Thymus (tissue), 11 donors: ENCODE results near the gene RPL32. TPM values are rescaled to one million over a fixed set of nuclear protein-coding genes. Genes with fewer than 3 reads are reported as not detected.

ENCODE experiments used
- DNase-seq, 9 donors: peaks; one replicate each; pipeline ENCODE4 v3.0.0-alpha.2; 2013; ENCODE audit warnings: low spot score in 9 of 9, low read depth in 6 of 9, missing footprints in 1 of 9
- H3K27ac ChIP-seq, 2 donors: one replicate each; pipeline ENCODE4 v1.5.1; 2013; ENCODE audit warnings: control low read depth in 1 of 2, low read depth in 1 of 2, low read length in 1 of 2, mild to moderate bottlenecking in 1 of 2, moderate library complexity in 1 of 2
- H3K27me3 ChIP-seq, 2 donors: one replicate each; pipeline ENCODE4 v1.5.1; 2013; ENCODE audit warnings: low read length in 1 of 2; ENCODE audit not compliant: control insufficient read depth in 2 of 2, insufficient read depth in 1 of 2
- H3K36me3 ChIP-seq, 2 donors: one replicate each; pipeline ENCODE4 v1.5.1; 2013; ENCODE audit warnings: low read length in 1 of 2, mild to moderate bottlenecking in 1 of 2, moderate library complexity in 1 of 2; ENCODE audit not compliant: control insufficient read depth in 2 of 2, insufficient read depth in 2 of 2
- H3K4me1 ChIP-seq, 2 donors: one replicate each; pipeline ENCODE4 v1.5.1; 2013; ENCODE audit warnings: low read length in 2 of 2; ENCODE audit not compliant: control insufficient read depth in 2 of 2, insufficient read depth in 2 of 2
- H3K4me3 ChIP-seq, 2 donors: one replicate each; pipeline ENCODE4 v1.5.1; 2013; ENCODE audit warnings: low read length in 2 of 2, control low read depth in 1 of 2, mild to moderate bottlenecking in 1 of 2
- H3K9me3 ChIP-seq, 2 donors: one replicate each; pipeline ENCODE4 v1.5.1; 2013; ENCODE audit warnings: low read length in 1 of 2, mild to moderate bottlenecking in 1 of 2; ENCODE audit not compliant: control insufficient read depth in 2 of 2, insufficient read depth in 1 of 2
- WGBS: extraction: QIAGEN DNeasy Blood & Tissue Kit; methylation state at CpG from one replicate; pipeline ENCODE4 v1.1.7; 2013; 5-methylcytosine and 5-hydroxymethylcytosine counted together
- polyA plus RNA-seq: library from polyadenylated mRNA; stranded (reverse); fragments of 200-250 nt; gene quantifications from one replicate; pipeline ENCODE4 v1.2.3, GENCODE V29; 2013
- total RNA-seq: library from RNA; stranded (reverse); fragments of 120-200 nt; gene quantifications from one replicate; pipeline ENCODE4 v1.2.4, GENCODE V29; 2013
- donor health status: healthy.

The RPL32 gene
- total and polyA plus RNA-seq, 2 donors = 3,219 to 3,281 TPM

GRCh38 chr3:12799525-12800440 is 41.6 kb downstream of the RPL32 start:
- peaks cover 0 to 18% of the 10 kb centered on the region in 2 donors for H3K27me3 ChIP-seq
- H3K4me1 ChIP-seq = peaks cover 0 to 12% of the 10 kb centered on the region in 2 donors
- H3K27ac ChIP-seq = no peak overlapping the region
- H3K9me3 ChIP-seq = no peaks in the 10 kb centered on the region
- WGBS = 96% methylated on average over 7 of the region's 7 CpGs
- H3K4me3 ChIP-seq = no peak overlapping the region
- DNase-seq = no peak
- no peaks in the 10 kb centered on the region for H3K36me3 ChIP-seq

GRCh38 chr3:12798559-12799179 is 42.7 kb downstream of the RPL32 start:
- DNase-seq = no peak
- 91% methylated on average over 12 of the region's 12 CpGs for WGBS
- H3K4me3 ChIP-seq = no peak overlapping the region
- H3K27ac ChIP-seq = no peak overlapping the region
- H3K27me3 ChIP-seq = peaks cover 0 to 18% of the 10 kb centered on the region in 2 donors
- no peaks in the 10 kb centered on the region for H3K36me3 ChIP-seq
- peaks cover 0 to 12% of the 10 kb centered on the region in 2 donors for H3K4me1 ChIP-seq
- no peaks in the 10 kb centered on the region for H3K9me3 ChIP-seq

- Histone ChIP-seq H3K9me3 (no peaks in the 10 kb centered on the region), H3K36me3 (no peaks in the 10 kb centered on the region), H3K27me3 (peaks cover 0 to 18% of the 10 kb centered on the region in 2 donors), H3K27ac (no peak overlapping the region), H3K4me3 (no peak overlapping the region), H3K4me1 (peaks cover 0 to 12% of the 10 kb centered on the region in 2 donors)
- DNase-seq = no peak
- WGBS = 87% methylated on average over 8 of the region's 8 CpGs
Measured at GRCh38 chr3:12797892-12798558, 43.3 kb downstream of the RPL32 start.

GRCh38 chr3:12797124-12797891 is 44.1 kb downstream of the RPL32 start:
- H3K9me3 ChIP-seq = no peaks in the 10 kb centered on the region
- DNase-seq = no peak
- H3K4me3 ChIP-seq = peak overlapping the region; percentile 59 to 64
- H3K36me3 ChIP-seq = no peaks in the 10 kb centered on the region
- peaks cover 0 to 12% of the 10 kb centered on the region in 2 donors for H3K4me1 ChIP-seq
- H3K27me3 ChIP-seq = peaks cover 0 to 18% of the 10 kb centered on the region in 2 donors
- WGBS = 61% methylated on average over 17 of the region's 17 CpGs
- H3K27ac ChIP-seq = no peak overlapping the region

- Histone ChIP-seq H3K36me3 (no peaks in the 10 kb centered on the region), H3K4me3 (peak within 1 kb of the TSS; percentile 59 to 64), H3K4me1 (peaks cover 0 to 12% of the 10 kb centered on the region in 2 donors), H3K27ac (no peak within 1 kb of the TSS), H3K9me3 (no peaks in the 10 kb centered on the region), H3K27me3 (peaks cover 0 to 18% of the 10 kb centered on the region in 2 donors)
- 8% methylated on average over 61 of the region's 61 CpGs for WGBS
- DNase-seq = peak in 5 of 9 donors; percentile 26 to 60 (median 36)
Measured at GRCh38 chr3:12796171-12797123, 44.9 kb downstream of the RPL32 start, which contains the start of gene CAND2. Gene CAND2 (plus strand): TSS chr3:12796680. CDS start chr3:12796721, 41 bp downstream.

- H3K27ac ChIP-seq = no peak overlapping the region
- H3K4me3 ChIP-seq = no peak overlapping the region
- H3K9me3 ChIP-seq = no peaks in the 10 kb centered on the region
- H3K4me1 ChIP-seq = peaks cover 0 to 12% of the 10 kb centered on the region in 2 donors
- peaks cover 0 to 18% of the 10 kb centered on the region in 2 donors for H3K27me3 ChIP-seq
- no peaks in the 10 kb centered on the region for H3K36me3 ChIP-seq
- DNase-seq = no peak
- WGBS = 94% methylated on average over 5 of the region's 5 CpGs
Measured at GRCh38 chr3:12793701-12794100, 47.7 kb downstream of the RPL32 start.

- H3K4me1 ChIP-seq = peaks cover 0 to 7% of the 10 kb centered on the region in 2 donors
- H3K9me3 ChIP-seq = no peaks in the 10 kb centered on the region
- 98% methylated on average over 1 of the region's 1 CpG for WGBS
- H3K27ac ChIP-seq = no peak overlapping the region
- no peaks in the 10 kb centered on the region for H3K36me3 ChIP-seq
- no peak for DNase-seq
- no peak overlapping the region for H3K4me3 ChIP-seq
- peaks cover 0 to 13% of the 10 kb centered on the region in 2 donors for H3K27me3 ChIP-seq
Measured at GRCh38 chr3:12791430-12791829, 49.9 kb downstream of the RPL32 start.
